Measurements from ENCODE around the gene ADAMTS3. TPM values are rescaled to one million over a fixed set of nuclear protein-coding genes. Genes with fewer than 3 reads are reported as not detected.

ADAMTS3 gene
- total and polyA plus RNA-seq, 8 donors = 0.08 to 0.47 (median 0.15) TPM

DNA sequence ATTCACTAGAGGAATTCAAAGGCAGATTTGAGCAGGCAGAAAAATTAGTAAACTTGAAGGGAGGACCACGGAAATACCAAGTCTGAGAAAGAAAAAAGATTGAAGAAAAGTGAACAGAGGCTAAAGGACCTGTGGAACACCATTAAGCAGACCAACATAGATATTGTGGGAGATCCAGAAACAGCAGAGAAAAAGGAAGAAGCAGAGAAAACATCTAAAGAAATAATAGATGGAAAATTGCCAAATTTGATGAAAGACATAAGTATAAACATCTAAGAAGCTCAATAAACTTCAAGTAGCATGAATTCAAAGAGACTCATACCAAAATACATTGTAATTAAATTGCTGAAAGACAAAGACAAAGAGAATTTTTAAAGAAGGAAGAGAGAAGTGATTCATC lies 31.0 kb downstream of the ADAMTS3 start:
- no peaks in the 10 kb centered on the region for H3K27me3 ChIP-seq
- no peaks in the 10 kb centered on the region for H3K9me3 ChIP-seq
- intact Hi-C loops (cut with DNase I) = no loop called here
- H3K4me1 ChIP-seq = no peaks in the 10 kb centered on the region
- no peak overlapping the region for H3K27ac ChIP-seq
- H3K36me3 ChIP-seq = no peaks in the 10 kb centered on the region
- ATAC-seq (no peak), DNase-seq (no peak), FAIRE-seq (no peak)
- WGBS, 2 donors = 59 to 81% methylated on average over 1 of the region's 1 CpG
- TF ChIP-seq, protein P1, sequence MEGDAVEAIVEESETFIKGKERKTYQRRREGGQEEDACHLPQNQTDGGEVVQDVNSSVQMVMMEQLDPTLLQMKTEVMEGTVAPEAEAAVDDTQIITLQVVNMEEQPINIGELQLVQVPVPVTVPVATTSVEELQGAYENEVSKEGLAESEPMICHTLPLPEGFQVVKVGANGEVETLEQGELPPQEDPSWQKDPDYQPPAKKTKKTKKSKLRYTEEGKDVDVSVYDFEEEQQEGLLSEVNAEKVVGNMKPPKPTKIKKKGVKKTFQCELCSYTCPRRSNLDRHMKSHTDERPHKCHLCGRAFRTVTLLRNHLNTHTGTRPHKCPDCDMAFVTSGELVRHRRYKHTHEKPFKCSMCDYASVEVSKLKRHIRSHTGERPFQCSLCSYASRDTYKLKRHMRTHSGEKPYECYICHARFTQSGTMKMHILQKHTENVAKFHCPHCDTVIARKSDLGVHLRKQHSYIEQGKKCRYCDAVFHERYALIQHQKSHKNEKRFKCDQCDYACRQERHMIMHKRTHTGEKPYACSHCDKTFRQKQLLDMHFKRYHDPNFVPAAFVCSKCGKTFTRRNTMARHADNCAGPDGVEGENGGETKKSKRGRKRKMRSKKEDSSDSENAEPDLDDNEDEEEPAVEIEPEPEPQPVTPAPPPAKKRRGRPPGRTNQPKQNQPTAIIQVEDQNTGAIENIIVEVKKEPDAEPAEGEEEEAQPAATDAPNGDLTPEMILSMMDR (IDR thresholded peaks at IDR 0.05) = no peak
- no peak overlapping the region for H3K4me3 ChIP-seq

DNA sequence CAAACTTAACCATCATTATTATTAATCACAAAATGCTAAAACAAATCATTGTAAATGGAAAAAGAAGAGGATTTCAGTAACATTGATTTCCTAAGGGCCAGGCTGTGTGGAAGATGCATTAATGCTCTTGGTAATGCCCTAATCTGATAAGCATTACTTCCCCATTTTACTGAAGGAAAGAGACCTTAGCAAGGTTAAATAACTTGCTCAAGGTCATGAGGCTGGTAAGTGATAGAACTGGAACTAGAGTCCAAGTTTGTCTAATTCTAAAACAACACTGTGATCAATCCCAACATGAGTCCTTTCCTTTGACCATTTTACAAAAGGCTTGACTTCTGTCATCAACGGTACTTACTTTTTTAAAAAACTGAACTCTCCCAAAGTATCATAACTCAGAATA lies 32.6 kb downstream of the ADAMTS3 start:
- intact Hi-C loops (cut with DNase I) = no loop called here

GRCh38 chr4:72531768-72532290 lies 37.2 kb downstream of the ADAMTS3 start:
- Histone ChIP-seq H3K4me1 (no peaks in the 10 kb centered on the region), H3K27me3 (no peaks in the 10 kb centered on the region), H3K27ac (no peak overlapping the region), H3K4me3 (no peak overlapping the region), H3K9me3 (no peaks in the 10 kb centered on the region), H3K36me3 (no peaks in the 10 kb centered on the region)
- intact Hi-C loops (cut with DNase I) = no loop called here
- 96 to 100% methylated on average over 1 of the region's 1 CpG for WGBS, 2 donors
- FAIRE-seq (no peak), ATAC-seq (no peak), DNase-seq (no peak)
- TF ChIP-seq, protein P1 (IDR thresholded peaks at IDR 0.05) = no peak

More for the DNA sequence above, 32.6 kb downstream of the ADAMTS3 start:
- TF ChIP-seq, protein P1 (IDR thresholded peaks at IDR 0.05) = no peak
- no peak for FAIRE-seq
- Histone ChIP-seq H3K27ac (no peak overlapping the region), H3K4me3 (no peak overlapping the region), H3K9me3 (no peaks in the 10 kb centered on the region), H3K27me3 (no peaks in the 10 kb centered on the region), H3K36me3 (no peaks in the 10 kb centered on the region), H3K4me1 (no peaks in the 10 kb centered on the region)
- WGBS, 2 donors = 89 to 97% methylated on average over 1 of the region's 1 CpG
- DNase-seq = no peak
- ATAC-seq = no peak

DNA sequence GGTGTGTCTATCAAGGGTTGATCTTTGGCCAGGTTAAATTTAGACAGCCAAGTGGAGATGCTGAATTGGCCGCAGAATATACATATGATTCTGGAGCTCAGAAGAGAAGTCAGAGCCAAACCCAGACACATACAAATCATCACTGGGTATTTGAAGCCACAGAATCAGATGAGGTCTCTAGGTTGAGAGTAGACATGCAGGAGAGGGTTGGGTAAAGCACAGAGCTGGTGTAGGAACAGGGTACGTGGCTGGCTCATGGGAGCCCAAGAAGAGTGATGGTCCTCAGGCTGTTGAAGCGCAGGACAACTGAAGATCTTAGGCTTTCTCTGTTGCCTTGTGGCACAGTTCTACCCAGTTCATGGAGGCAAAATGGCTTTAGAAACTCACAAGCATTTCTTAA lies 37.7 kb downstream of the ADAMTS3 start:
- 95 to 100% methylated on average over 3 of the region's 3 CpGs for WGBS, 2 donors
- intact Hi-C loops (cut with DNase I) = no loop called here
- ATAC-seq = no peak

More for the DNA sequence above, 37.7 kb downstream of the ADAMTS3 start:
- H3K4me1 ChIP-seq = no peaks in the 10 kb centered on the region
- no peak overlapping the region for H3K4me3 ChIP-seq
- no peaks in the 10 kb centered on the region for H3K27me3 ChIP-seq
- no peaks in the 10 kb centered on the region for H3K36me3 ChIP-seq
- no peaks in the 10 kb centered on the region for H3K9me3 ChIP-seq
- no peak overlapping the region for H3K27ac ChIP-seq
- no peak for DNase-seq
- no peak for FAIRE-seq
- TF ChIP-seq, protein P1 (IDR thresholded peaks at IDR 0.05) = no peak
